NCI-H1694 treated with DMSO at 0.1 percent for 48 hours (cell line): ENCODE measurements around the gene TBC1D9B.

Experiments used
- DNase-seq: peaks from one replicate; lab custom pipeline; 2025; lab: John Stamatoyannopoulos, UW

TBC1D9B gene

GRCh38 chr5:179907556-179908324 lies at the start of gene TBC1D9B:
Gene TBC1D9B, minus strand, starts transcription at chr5:179907897. Its CDS starts 76 bp downstream, at chr5:179907821.
- peak; percentile 8 for DNase-seq

- DNase-seq = no peak
These were observed 47.9 kb upstream of the TBC1D9B start for GRCh38 chr5:179955630-179956029.

GRCh38 chr5:179955062-179955461 lies 47.4 kb upstream of the TBC1D9B start:
- DNase-seq = no peak

- DNase-seq = no peak
These were observed 46.7 kb upstream of the TBC1D9B start for GRCh38 chr5:179954434-179954833.

- no peak for DNase-seq
These were observed 46.3 kb upstream of the TBC1D9B start for GRCh38 chr5:179953987-179954386.

GRCh38 chr5:179936976-179937681 lies 29.4 kb upstream of the TBC1D9B start:
- no peak for DNase-seq

- no peak for DNase-seq
These were observed 23.2 kb upstream of the TBC1D9B start for GRCh38 chr5:179930788-179931473.

- DNase-seq = no peak
These were observed 20.1 kb upstream of the TBC1D9B start for GRCh38 chr5:179927824-179928223.

GRCh38 chr5:179926657-179927056 lies 19.0 kb upstream of the TBC1D9B start:
- no peak for DNase-seq

- no peak for DNase-seq
These were observed 15.7 kb upstream of the TBC1D9B start for GRCh38 chr5:179923436-179923835.

- DNase-seq = no peak
These were observed 12.5 kb upstream of the TBC1D9B start for GRCh38 chr5:179920175-179920574.

GRCh38 chr5:179919487-179920060 lies 11.9 kb upstream of the TBC1D9B start:
- DNase-seq = no peak

- no peak for DNase-seq
These were observed 11.2 kb upstream of the TBC1D9B start for GRCh38 chr5:179918742-179919486.

- no peak for DNase-seq
These were observed 8.8 kb upstream of the TBC1D9B start for GRCh38 chr5:179916523-179916922.

- no peak for DNase-seq
These were observed 7.8 kb upstream of the TBC1D9B start for GRCh38 chr5:179915406-179915935.

- DNase-seq = no peak
These were observed 6.5 kb upstream of the TBC1D9B start for GRCh38 chr5:179914032-179914755.

- no peak for DNase-seq
These were observed 5.8 kb upstream of the TBC1D9B start for GRCh38 chr5:179913461-179913860.

- DNase-seq = no peak
These were observed 5.3 kb upstream of the TBC1D9B start for GRCh38 chr5:179912951-179913350.

GRCh38 chr5:179912386-179912785 lies 4.7 kb upstream of the TBC1D9B start:
- DNase-seq = no peak

GRCh38 chr5:179909224-179909623 lies 1.5 kb upstream of the TBC1D9B start:
- DNase-seq = no peak

GRCh38 chr5:179908528-179908927 lies 831 bp upstream of the TBC1D9B start:
- DNase-seq = no peak
